Thyroid gland (tissue), 4 donors: Measurements from ENCODE around the gene SPACA6.

ENCODE experiments used
- CTCF ChIP-seq, 6 experiments: fragments of 200-600 bp in 3 of 6; fragments of 450-650 bp in 3 of 6; sonication (generic) in 3 of 6; IDR thresholded peaks; one replicate each; pipeline ENCODE4 v1.5.1; 2016 to 2019; ENCODE audit warnings: antibody characterized with exemption in 6 of 6, mild to moderate bottlenecking in 2 of 6, inconsistent platforms in 1 of 6, moderate library complexity in 1 of 6
- POLR2A ChIP-seq, 2 donors: fragments of 450-650 bp; IDR thresholded peaks; one replicate each; pipeline ENCODE4 v1.6.1; 2017; ENCODE audit warnings: antibody characterized with exemption in 2 of 2, mild to moderate bottlenecking in 2 of 2, moderate library complexity in 1 of 2

- TF ChIP-seq CTCF (IDR thresholded peaks at IDR 0.05) (no peak), POLR2A (IDR thresholded peaks at IDR 0.05) (no peak)
Measured at GRCh38 chr19:51708811-51709210, 15.7 kb downstream of the SPACA6 start.
